Neural progenitor cell (in vitro differentiated cells): ENCODE results near the gene CTIF. TPM values are rescaled to one million over a fixed set of nuclear protein-coding genes. Genes with fewer than 3 reads are reported as not detected.

ENCODE experiments used
- DNase-seq: peaks from one replicate; pipeline ENCODE4 v3.0.0-alpha.2; 2016; ENCODE audit warnings: low spot score
- H2AFZ ChIP-seq: fragments of 200-600 bp; sonication (generic); replicated peaks from 2 replicates; pipeline ENCODE4 v1.6.1; 2016; ENCODE audit warnings: antibody characterized with exemption
- H3F3A ChIP-seq: fragments of 200-600 bp; sonication (generic); 2 replicates; pipeline ENCODE4 v1.6.1; 2016; ENCODE audit warnings: antibody characterized with exemption, low read depth
- H3K27ac ChIP-seq: fragments of 200-600 bp; sonication (generic); 2 replicates; pipeline ENCODE4 v1.5.1; 2016; ENCODE audit warnings: mild to moderate bottlenecking
- H3K27me3 ChIP-seq: fragments of 200-600 bp; sonication (generic); 2 replicates; pipeline ENCODE4 v1.6.1; 2016; ENCODE audit warnings: mild to moderate bottlenecking, moderate library complexity
- H3K36me3 ChIP-seq: fragments of 200-600 bp; sonication (generic); 2 replicates; pipeline ENCODE4 v1.5.1; 2016
- H3K4me1 ChIP-seq: fragments of 200-600 bp; sonication (generic); 2 replicates; pipeline ENCODE4 v1.6.1; 2016; ENCODE audit warnings: mixed run types
- H3K4me2 ChIP-seq: fragments of 200-600 bp; sonication (generic); 2 replicates; pipeline ENCODE4 v1.6.1; 2016
- H3K4me3 ChIP-seq: fragments of 200-600 bp; sonication (generic); 2 replicates; pipeline ENCODE4 v1.5.1; 2016
- H3K79me2 ChIP-seq: fragments of 200-600 bp; sonication (generic); 2 replicates; pipeline ENCODE4 v1.6.1; 2016; ENCODE audit warnings: low read depth
- H3K9ac ChIP-seq: fragments of 200-600 bp; sonication (generic); 2 replicates; pipeline ENCODE4 v1.6.1; 2016
- H3K9me3 ChIP-seq: fragments of 200-600 bp; sonication (generic); 2 replicates; pipeline ENCODE4 v1.5.1; 2016; ENCODE audit warnings: low read depth
- H4K20me1 ChIP-seq: fragments of 200-600 bp; sonication (generic); 2 replicates; pipeline ENCODE4 v1.6.1; 2016; ENCODE audit warnings: low read depth
- H3K27ac Mint-ChIP-seq: 3 replicates; pipeline ENCODE4 v1.8.0; 2021; ENCODE audit warnings: mixed read lengths
- H3K27me3 Mint-ChIP-seq: 2 replicates; pipeline ENCODE4 v1.8.0; 2022; ENCODE audit warnings: low read depth, mild to moderate bottlenecking, inconsistent platforms, moderate library complexity, mixed read lengths; ENCODE audit not compliant: insufficient read depth
- H3K36me3 Mint-ChIP-seq: 3 replicates; pipeline ENCODE4 v1.8.0; 2021; ENCODE audit warnings: mixed read lengths
- H3K4me1 Mint-ChIP-seq: 3 replicates; pipeline ENCODE4 v1.8.0; 2021; ENCODE audit warnings: mixed read lengths
- H3K4me3 Mint-ChIP-seq: 3 replicates; pipeline ENCODE4 v1.8.0; 2021; ENCODE audit warnings: mild to moderate bottlenecking, moderate library complexity, mixed read lengths
- H3K9me3 Mint-ChIP-seq: 3 replicates; pipeline ENCODE4 v1.8.0; 2020; ENCODE audit warnings: mixed read lengths
- CTCF ChIP-seq: fragments of 200-600 bp; sonication (generic); IDR thresholded peaks from 2 replicates; pipeline ENCODE4 v1.5.1; 2017; ENCODE audit warnings: antibody characterized with exemption, mild to moderate bottlenecking
- EZH2 ChIP-seq: fragments of 200-600 bp; sonication (generic); IDR thresholded peaks from 2 replicates; pipeline ENCODE4 v1.6.1; 2017; ENCODE audit warnings: antibody characterized with exemption, mild to moderate bottlenecking, moderate library complexity
- EZH2phosphoT487 ChIP-seq: fragments of 200-600 bp; sonication (generic); IDR thresholded peaks from 2 replicates; pipeline ENCODE4 v1.6.1; 2017; ENCODE audit warnings: antibody characterized with exemption
- total RNA-seq: library from RNA; depleted of rRNA; stranded (reverse); fragments of >200 nt; gene quantifications from 2 replicates; pipeline ENCODE4 v1.2.3, GENCODE V29; 2015; ENCODE audit warnings: low replicate concordance

CTIF gene
- total RNA-seq, 1 donor from 2014 or later = 17.6 TPM

- no peaks in the 10 kb centered on the region for H4K20me1 ChIP-seq
- no peaks in the 10 kb centered on the region for H3K79me2 ChIP-seq
- Mint-ChIP-seq H3K27ac (no peak overlapping the region), H3K27me3 (peaks cover 2% of the 10 kb centered on the region), H3K9me3 (no peaks in the 10 kb centered on the region), H3K4me3 (no peak overlapping the region), H3K4me1 (peaks cover 13% of the 10 kb centered on the region), H3K36me3 (peaks cover 1% of the 10 kb centered on the region)
- H3K27me3 ChIP-seq = no peaks in the 10 kb centered on the region
- H3F3A ChIP-seq = no peaks in the 10 kb centered on the region
- no peaks in the 10 kb centered on the region for H3K9me3 ChIP-seq
- H3K36me3 ChIP-seq = no peaks in the 10 kb centered on the region
- H2AFZ ChIP-seq = no peak overlapping the region
- H3K27ac ChIP-seq = no peak overlapping the region
- TF ChIP-seq CTCF (no peak), EZH2 (no peak), EZH2phosphoT487 (no peak)
- H3K4me2 ChIP-seq = no peak overlapping the region
- H3K9ac ChIP-seq = no peak overlapping the region
- DNase-seq = no peak
- H3K4me3 ChIP-seq = no peak overlapping the region
- H3K4me1 ChIP-seq = no peaks in the 10 kb centered on the region
Observed at GRCh38 chr18:48741866-48742265, 203.0 kb downstream of the CTIF start.

- H2AFZ ChIP-seq = no peak overlapping the region
- H3K79me2 ChIP-seq = no peaks in the 10 kb centered on the region
- H3K4me3 ChIP-seq = no peak overlapping the region
- H3K9ac ChIP-seq = no peak overlapping the region
- no peaks in the 10 kb centered on the region for H3K27me3 ChIP-seq
- Mint-ChIP-seq H3K4me1 (peaks cover 12% of the 10 kb centered on the region), H3K27me3 (peaks cover 2% of the 10 kb centered on the region), H3K9me3 (no peaks in the 10 kb centered on the region), H3K4me3 (no peak overlapping the region), H3K27ac (no peak overlapping the region), H3K36me3 (peaks cover 2% of the 10 kb centered on the region)
- H3K4me1 ChIP-seq = no peaks in the 10 kb centered on the region
- H3K36me3 ChIP-seq = no peaks in the 10 kb centered on the region
- H3K4me2 ChIP-seq = no peak overlapping the region
- TF ChIP-seq EZH2phosphoT487 (no peak), CTCF (no peak), EZH2 (no peak)
- H3K27ac ChIP-seq = no peak overlapping the region
- DNase-seq = no peak
- H4K20me1 ChIP-seq = no peaks in the 10 kb centered on the region
- no peaks in the 10 kb centered on the region for H3K9me3 ChIP-seq
- no peaks in the 10 kb centered on the region for H3F3A ChIP-seq
Observed at GRCh38 chr18:48742304-48742703, 203.5 kb downstream of the CTIF start.

GRCh38 chr18:48742706-48743475 lies 204.1 kb downstream of the CTIF start:
- H3K4me2 ChIP-seq = no peak overlapping the region

More at GRCh38 chr18:48742706-48743475, 204.1 kb downstream of the CTIF start:
- TF ChIP-seq CTCF = no peak
- Histone ChIP-seq H3K27me3 (no peaks in the 10 kb centered on the region), H3K4me3 (no peak overlapping the region), H3K79me2 (no peaks in the 10 kb centered on the region), H3K27ac (no peak overlapping the region), H3F3A (no peaks in the 10 kb centered on the region), H2AFZ (no peak overlapping the region), H4K20me1 (no peaks in the 10 kb centered on the region), H3K9me3 (no peaks in the 10 kb centered on the region), H3K36me3 (no peaks in the 10 kb centered on the region), H3K4me1 (no peaks in the 10 kb centered on the region), H3K9ac (no peak overlapping the region)
- no peak overlapping the region for H3K4me3 Mint-ChIP-seq
- peaks cover 12% of the 10 kb centered on the region for H3K4me1 Mint-ChIP-seq
- no peaks in the 10 kb centered on the region for H3K9me3 Mint-ChIP-seq
- H3K36me3 Mint-ChIP-seq = peaks cover 2% of the 10 kb centered on the region
- no peak overlapping the region for H3K27ac Mint-ChIP-seq
- peaks cover 2% of the 10 kb centered on the region for H3K27me3 Mint-ChIP-seq
- no peak for DNase-seq
